CD4-positive, alpha-beta T cell treated with Interleukin-17A for 1 hour (primary cell): ENCODE data around the gene CNN3.

ENCODE experiments used
- DNase-seq: peaks from one replicate; pipeline ENCODE4 v3.0.0-alpha.2; 2020

CNN3 gene

GRCh38 chr1:94887106-94887505 is 39.8 kb downstream of the CNN3 start:
- DNase-seq = no peak

DNA sequence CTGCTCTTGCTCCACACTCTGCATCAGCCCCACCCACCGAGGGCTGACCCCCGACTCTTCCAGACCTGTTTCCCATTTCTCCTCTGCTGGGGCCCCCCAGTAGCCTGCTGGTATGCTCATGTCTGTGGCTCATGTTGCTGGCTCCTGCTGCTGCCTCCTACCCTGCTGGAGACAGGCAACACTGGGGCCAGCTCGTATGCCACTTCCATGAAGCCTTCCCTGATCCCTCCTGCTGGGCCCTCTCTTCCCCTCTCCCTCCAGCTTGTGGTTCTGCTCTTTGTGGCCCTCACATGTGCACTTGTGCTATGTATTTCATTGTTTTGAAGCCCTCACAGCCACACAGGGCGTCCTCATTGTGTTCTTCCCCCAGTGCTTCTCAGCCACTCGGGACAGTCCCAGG is 40.5 kb downstream of the CNN3 start:
- no peak for DNase-seq

- DNase-seq = no peak
Observed at GRCh38 chr1:94884507-94884906, 42.4 kb downstream of the CNN3 start.

- DNase-seq = no peak
Observed at GRCh38 chr1:94884106-94884505, 42.8 kb downstream of the CNN3 start.

GRCh38 chr1:94883691-94884090 is 43.2 kb downstream of the CNN3 start:
- DNase-seq = peak; percentile 36

DNA sequence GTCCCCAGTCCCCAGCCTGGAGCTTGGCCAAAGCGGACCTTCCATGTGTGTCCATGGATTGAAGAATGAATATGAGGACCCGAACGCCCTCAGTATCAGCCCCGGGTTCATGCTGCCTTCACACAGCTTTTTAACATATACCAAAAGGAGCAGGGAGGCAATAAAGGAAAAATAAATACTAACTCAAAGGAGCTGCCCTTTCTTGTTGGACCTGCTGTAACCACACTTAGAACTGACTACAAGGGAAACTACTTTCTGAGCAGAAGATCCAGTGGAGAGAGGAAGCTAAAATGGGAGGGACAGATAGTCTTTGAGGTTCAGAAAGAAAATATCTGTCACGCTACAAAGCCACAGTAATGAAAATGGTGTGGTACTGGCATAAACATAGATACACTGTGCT is 48.6 kb downstream of the CNN3 start:
- DNase-seq = no peak

DNA sequence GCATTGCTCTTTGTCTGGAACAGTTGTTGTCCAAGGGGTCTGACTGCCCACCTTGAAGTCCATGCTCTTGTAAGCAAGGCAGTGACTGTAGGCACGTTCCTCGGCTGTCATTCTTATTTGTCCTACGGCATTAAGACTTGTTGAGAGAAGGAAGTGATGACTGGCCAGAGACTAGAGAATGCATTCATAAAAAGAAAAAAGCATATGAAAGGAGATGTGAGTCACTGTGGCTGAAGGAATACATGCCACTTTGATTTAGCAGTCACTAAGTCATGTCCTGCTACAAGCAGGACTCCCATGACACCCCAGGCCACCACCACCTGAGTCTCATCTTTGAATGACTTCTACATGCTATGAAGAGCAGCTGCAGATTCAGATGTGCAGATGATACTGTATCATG is 50.5 kb downstream of the CNN3 start:
- no peak for DNase-seq

- DNase-seq = no peak
Observed at GRCh38 chr1:94875794-94876193, 51.1 kb downstream of the CNN3 start.

DNA sequence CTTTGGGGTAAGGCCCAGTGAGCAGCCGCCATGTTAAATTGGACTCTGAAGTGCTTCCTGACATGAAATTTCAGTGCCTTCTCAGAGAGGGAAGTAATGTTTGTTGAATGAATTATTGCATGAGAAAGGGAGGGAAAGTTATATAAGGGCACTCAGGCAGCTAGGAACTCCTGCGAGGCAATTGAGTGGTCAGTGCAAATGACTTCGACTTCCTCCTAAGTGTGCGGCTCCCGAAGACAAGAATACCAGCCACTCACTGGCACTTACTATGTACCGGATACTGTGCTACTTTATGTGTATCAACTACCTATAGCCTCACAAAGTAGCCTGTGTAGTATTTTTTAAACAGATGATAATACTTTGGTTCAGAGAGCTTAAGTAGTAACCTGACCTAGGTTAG is 52.5 kb downstream of the CNN3 start:
- DNase-seq = no peak

DNA sequence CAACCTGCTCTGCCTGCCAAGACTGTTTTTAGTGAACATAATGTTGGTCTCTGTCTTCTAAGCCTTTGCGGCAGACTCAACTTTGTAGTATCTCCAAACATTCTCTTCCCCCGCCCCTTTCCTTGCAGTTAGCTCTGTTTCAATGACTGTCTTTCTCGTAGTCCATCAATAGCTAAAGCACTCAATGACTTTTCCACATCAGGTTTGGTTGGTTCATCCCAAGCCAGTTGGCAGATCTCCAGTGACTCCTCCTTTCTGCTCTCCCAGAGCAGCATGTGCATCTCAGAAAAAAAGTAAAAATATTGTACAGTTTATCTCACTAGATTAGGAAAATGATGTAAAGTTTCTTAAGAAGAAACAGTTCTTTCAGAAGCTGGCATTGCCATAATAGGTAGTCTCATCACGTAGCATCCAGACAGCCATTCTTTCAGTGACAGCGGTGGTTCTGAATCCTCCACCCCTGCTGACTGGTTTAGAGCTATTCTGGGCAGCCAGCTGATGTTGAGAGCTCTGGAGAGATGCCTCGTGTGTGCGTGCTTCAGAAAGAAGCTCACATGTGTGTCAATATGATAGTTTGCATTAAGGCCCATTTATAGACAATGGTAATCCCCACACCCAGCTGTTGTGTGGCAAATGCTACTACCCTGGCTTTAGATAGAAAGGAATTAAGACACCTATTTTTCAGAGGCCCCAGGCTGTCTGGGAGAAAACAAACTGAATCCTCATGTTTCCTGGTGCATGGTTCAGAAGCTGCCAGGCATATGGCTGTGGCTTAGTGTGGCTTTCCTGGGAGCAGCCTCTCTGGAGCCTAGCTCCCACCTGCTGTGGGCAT is 53.2 kb downstream of the CNN3 start:
- no peak for DNase-seq

DNA sequence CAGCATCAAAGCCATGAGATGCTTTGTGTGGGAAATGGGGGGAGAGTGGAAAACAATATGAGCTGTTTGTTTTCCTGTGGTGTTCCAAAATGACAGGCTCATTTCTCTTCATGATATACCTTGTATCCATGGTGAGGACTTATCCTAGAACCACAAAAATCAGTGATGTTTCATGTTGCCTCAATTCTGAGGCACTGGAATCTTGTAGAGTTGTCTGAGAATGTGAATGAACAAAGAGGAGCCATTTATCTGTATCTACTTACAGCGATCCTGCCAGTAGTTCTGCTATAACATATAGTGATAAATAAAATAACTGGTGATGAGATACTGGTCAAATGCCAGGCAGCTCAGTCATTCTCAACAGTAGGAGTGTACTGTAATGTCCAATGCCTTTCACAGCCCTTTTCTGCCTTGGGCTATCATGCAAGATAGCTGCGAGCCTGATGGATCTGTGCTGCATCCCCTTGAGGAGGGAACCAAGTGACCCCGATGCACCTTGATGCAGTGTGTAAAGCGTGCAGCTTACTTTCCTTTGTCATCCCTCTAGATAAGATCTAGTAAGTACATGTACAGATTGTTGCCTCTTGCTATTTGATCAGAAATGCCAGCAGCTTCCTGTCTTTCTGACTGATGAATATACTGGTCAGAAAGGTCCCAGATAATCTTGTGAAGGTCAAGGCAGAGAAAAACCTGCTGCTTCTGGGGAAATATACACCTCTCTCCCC is 54.0 kb downstream of the CNN3 start:
- DNase-seq = no peak

- DNase-seq = no peak
Observed at GRCh38 chr1:94871031-94871430, 55.9 kb downstream of the CNN3 start.

- no peak for DNase-seq
Observed at GRCh38 chr1:94866164-94866807, 60.6 kb downstream of the CNN3 start.

DNA sequence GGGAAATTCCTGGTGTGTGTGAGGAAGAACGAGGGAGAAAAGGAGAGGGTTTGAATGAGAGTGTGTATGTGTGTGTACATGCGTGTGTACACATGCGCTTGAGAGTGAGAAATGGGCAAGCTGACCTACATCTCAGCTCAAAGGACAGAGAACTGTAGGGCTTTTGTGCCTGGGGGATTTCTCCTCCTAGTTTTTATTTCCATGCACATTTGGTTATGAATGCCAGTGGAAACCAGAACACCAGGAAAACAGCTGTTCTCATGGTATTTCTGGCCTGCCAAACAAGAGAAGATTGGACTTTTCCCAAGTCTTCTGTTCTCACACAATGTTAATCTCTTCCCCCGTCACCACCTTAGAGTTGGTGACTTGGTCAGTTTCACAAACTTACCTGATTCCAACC is 61.5 kb downstream of the CNN3 start:
- no peak for DNase-seq

GRCh38 chr1:94864821-94865220 is 62.1 kb downstream of the CNN3 start:
- DNase-seq = no peak

DNA sequence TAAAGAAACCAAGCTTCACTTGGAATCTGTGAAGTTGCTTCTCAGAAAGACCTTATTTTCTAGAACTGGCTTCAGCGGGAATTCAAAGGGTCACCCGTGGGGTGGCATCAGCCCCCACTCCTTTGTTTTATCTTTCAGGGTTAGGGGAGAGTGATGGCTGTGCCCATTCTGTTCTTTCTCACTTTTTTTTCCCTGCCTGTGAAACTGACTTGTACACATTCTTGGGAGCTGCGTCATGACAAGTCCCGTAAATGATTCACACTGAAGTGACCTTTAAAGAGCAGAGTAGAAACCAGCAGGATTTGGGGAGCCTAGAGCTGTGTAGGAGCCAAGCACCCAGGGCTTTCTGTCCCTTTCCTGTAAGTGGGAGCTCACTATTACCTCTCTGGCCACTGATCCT is 63.0 kb downstream of the CNN3 start:
- DNase-seq = no peak

DNA sequence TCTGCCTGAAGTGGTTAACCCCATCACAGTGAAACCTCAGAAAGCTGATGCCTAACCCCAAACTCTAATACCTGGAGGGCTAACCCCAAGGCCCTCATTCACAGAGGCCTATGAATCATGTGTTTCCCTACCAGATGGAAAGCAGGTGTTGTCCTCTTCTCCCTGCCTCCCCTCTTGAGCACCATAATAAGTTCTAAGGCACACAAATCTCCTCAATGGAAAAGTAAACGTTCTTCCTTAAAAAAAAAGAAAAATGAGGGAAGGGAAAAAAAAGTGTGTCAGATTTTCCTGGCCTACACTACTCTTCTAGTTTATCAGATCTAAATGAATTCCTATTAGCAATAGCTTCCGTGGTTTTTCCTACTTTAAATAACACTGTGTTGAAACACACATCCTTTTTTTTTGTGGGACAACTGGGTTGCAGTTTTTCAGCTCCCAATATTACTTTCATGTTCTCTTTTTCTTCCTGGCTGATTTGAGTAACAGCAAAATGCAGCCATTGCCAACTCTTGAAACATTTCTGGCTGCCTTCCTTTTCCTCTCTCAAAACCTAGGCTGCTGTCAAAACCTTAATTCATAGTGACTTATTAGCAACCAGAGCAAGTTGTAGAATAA is 63.5 kb downstream of the CNN3 start:
- no peak for DNase-seq

DNA sequence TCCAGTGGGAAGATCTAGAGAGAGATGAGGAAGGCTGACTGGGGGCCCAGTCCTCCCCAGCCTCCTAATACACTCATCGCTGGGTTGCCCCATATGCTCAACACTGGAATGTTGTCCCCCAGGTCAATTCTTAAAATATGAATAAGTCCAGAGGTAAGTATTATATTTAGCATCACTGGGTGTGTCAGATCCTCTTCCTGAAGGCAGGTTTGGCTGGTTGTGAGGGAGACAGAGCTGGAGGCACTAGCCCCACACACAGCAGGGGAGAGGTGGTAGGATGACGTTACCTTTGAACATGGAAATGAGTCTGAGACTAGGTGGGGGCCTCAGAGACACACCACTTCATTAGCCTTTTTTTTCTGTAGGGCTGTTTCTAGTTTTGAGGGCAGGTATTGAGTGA is 64.2 kb downstream of the CNN3 start:
- DNase-seq = no peak

DNA sequence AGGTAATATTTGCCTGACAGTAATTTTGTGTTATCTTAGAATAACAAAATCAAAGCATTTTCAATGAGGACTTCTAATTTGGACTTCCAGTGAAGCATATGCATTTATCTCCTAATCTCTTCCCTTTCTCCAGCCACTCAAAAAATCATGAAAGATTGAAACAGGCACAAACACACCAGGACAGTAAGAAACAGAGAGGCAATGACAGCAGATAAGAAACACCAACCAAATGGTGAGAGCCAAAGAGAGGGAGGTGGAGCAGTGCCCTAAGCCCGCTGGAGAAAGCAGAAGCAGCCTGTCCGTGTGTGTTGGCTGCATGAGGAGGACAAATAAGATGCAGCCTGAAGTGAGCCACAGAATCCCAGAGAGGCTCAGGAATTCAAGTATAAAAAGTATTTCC is 67.7 kb downstream of the CNN3 start:
- DNase-seq = no peak

DNA sequence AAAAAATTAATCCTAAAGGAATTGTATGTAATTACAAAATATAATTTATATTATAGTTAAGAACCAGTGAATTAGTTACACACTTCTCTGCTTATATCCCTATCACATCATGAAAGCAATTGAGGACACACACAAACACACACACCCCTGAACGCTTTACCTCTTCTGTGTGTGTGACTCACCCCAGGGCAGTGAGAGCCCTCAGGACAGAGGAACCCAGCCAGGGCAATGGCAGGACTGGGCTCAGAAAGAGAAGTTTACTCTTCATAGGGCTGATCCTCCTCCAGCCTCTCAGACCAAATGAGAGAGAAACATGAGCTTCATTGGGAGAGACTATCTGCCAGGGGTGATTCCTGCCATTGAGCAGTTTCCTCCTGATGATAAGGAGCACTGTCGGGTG is 68.6 kb downstream of the CNN3 start:
- no peak for DNase-seq

DNA sequence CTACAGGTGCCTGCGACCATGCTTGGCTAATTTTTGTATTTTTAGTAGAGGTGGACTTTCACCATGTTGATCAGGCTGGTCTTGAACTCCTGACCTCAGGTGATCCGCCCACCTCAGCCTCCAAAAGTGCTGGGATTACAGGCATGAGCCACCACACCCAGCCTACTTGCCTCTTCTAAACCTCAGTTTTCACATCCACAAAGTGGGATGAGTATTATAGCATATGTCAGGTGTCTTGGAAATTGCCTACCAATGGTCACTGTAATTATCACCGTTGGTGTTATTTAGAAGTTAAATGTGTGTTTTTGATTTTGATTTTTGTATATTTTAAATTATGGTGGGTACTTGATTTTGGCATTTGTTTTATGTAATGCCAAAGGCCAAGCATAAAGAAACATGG is 70.0 kb downstream of the CNN3 start:
- no peak for DNase-seq

DNA sequence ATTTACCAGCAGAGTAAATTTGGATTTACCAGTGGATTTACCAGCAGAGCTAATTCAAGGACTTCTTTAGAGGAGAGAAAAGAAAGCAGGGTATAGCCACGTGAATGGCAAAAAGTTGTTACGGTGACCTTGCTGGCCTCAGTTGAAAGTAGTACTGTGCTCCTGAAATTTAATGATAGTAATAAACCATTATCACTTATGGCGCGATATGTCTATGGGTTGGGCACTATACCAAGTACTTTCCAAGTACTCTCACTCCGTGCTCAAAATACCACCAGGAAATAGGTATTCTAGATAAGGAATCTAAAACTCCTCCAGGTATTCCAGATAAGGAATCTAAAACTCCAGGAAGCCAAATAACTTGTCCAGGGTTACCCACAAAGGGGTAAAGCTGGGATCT is 70.9 kb downstream of the CNN3 start:
- DNase-seq = no peak

GRCh38 chr1:94855307-94855700 is 71.6 kb downstream of the CNN3 start:
- DNase-seq = no peak
